ENCODE data around the gene TENM3.

Gene TENM3

GRCh38 chr4:182825003-182825402 is 581.8 kb downstream of the TENM3 start:
- no peaks in the 10 kb centered on the region for H3K36me3 ChIP-seq
- H3K27me3 ChIP-seq, result no peaks in the 10 kb centered on the region
- no peak for DNase-seq
- TF ChIP-seq CTCF (IDR thresholded peaks at IDR 0.05; ENCODE audit: low read depth, low read length), result no peak
- no peaks in the 10 kb centered on the region for H3K4me1 ChIP-seq
- H3K9me3 ChIP-seq, result no peaks in the 10 kb centered on the region
- no peak overlapping the region for H3K4me3 ChIP-seq (ENCODE audit: low read depth, low read length)

DNA sequence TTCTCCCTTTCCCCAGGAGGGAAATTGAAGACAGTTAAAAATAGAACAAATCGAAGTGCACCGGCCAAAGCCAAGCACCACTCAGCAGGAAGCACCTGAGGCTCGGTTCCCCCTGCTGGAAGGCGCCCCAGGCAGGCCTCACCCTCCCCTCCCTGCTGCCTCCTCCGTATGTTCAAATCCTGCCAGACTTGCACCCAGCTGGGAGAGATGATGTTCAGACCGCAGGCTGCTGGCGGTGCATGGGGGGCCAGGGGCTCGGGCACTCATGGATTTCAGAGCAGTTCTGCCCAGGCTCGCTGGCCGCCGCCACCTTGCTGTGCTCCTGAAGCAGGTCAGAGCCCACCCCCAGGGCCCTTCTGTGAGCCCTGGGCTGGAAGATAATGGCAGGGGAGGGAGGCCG is 582.6 kb downstream of the TENM3 start:
- H3K9me3 ChIP-seq, result no peaks in the 10 kb centered on the region
- no peaks in the 10 kb centered on the region for H3K4me1 ChIP-seq
- no peaks in the 10 kb centered on the region for H3K36me3 ChIP-seq
- H3K4me3 ChIP-seq (ENCODE audit: low read depth, low read length), result no peak overlapping the region
- no peak for TF ChIP-seq CTCF (IDR thresholded peaks at IDR 0.05; ENCODE audit: low read depth, low read length)
- no peaks in the 10 kb centered on the region for H3K27me3 ChIP-seq
- DNase-seq, result no peak

GRCh38 chr4:182826391-182826790 is 583.2 kb downstream of the TENM3 start:
- DNase-seq, result no peak
- no peaks in the 10 kb centered on the region; the same call in 1 of the 2 replicates for H3K9me3 ChIP-seq
- TF ChIP-seq CTCF (IDR thresholded peaks at IDR 0.05; ENCODE audit: low read depth, low read length), result no peak
- no peak overlapping the region for H3K4me3 ChIP-seq (ENCODE audit: low read depth, low read length)
- H3K27me3 ChIP-seq, result no peaks in the 10 kb centered on the region
- H3K4me1 ChIP-seq, result no peaks in the 10 kb centered on the region
- H3K36me3 ChIP-seq, result no peaks in the 10 kb centered on the region

DNA sequence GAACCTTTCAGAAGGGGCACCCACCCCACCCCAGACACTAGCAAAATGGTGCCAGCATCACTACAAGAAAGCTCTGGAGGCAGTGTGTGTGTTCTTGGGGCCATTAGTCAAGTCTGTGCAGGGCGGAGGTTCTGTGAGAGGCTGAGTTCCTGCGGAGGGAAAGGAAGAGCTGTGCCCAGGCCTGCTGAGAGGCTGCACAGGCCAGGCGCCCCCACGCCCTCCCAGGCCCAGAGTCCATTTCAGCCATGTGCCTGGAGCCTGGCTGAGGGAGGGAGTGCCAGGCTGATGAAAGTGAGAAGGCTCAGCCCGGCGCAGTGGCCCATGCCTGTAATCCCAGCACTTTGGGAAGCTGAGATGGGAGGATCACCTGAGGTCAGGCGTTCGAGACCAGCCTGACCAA is 584.0 kb downstream of the TENM3 start:
- H3K36me3 ChIP-seq, result no peaks in the 10 kb centered on the region
- H3K4me1 ChIP-seq, result no peaks in the 10 kb centered on the region
- DNase-seq, result no peak
- no peaks in the 10 kb centered on the region; the same call in 1 of the 2 replicates for H3K9me3 ChIP-seq
- H3K27me3 ChIP-seq, result no peaks in the 10 kb centered on the region
- H3K4me3 ChIP-seq (ENCODE audit: low read depth, low read length), result no peak overlapping the region
- TF ChIP-seq CTCF (IDR thresholded peaks at IDR 0.05; ENCODE audit: low read depth, low read length), result no peak

GRCh38 chr4:182827954-182828353 is 584.8 kb downstream of the TENM3 start:
- no peak for DNase-seq
- Histone ChIP-seq H3K4me3 (ENCODE audit: low read depth, low read length) (no peak overlapping the region), H3K27me3 (no peaks in the 10 kb centered on the region), H3K9me3 (no peaks in the 10 kb centered on the region; the same call in 1 of the 2 replicates), H3K4me1 (no peaks in the 10 kb centered on the region), H3K36me3 (no peaks in the 10 kb centered on the region)
- no peak for TF ChIP-seq CTCF (IDR thresholded peaks at IDR 0.05; ENCODE audit: low read depth, low read length)

DNA sequence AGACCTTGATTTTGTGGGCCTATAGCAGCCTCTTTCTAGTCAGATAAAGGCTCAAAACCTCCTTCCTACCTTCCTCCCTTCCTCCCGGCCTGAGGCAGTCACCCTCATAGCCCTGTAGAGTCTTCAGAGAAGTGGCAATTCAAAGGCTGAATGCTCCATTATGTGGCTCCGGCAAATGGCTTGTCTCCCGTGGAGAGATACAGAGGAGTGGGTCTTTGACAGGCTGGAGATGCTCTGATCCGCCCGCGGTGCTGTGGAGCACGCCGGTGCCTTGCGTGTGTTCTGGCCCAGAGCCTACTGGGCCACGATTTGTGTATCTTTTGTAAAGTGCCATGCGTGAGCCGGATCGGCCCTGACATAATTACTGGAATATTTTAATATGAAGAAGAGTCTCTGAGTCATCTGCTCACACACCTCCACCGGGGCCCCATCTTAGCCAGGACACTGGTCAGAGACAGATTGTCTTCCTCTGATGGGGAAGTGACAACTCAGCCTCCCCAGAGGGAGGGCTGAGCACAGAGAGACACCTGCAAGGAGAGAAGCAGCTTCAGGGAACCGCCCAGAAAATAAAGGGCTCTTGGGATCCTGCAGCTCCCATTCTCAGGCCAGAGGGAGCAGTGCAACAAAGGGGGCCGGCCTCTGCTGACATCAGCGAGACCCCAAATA is 585.3 kb downstream of the TENM3 start:
- Histone ChIP-seq H3K9me3 (no peaks in the 10 kb centered on the region; the same call in 1 of the 2 replicates), H3K36me3 (no peaks in the 10 kb centered on the region), H3K27me3 (no peaks in the 10 kb centered on the region), H3K4me1 (no peaks in the 10 kb centered on the region), H3K4me3 (ENCODE audit: low read depth, low read length) (no peak overlapping the region)
- DNase-seq, result no peak
- no peak for TF ChIP-seq CTCF (IDR thresholded peaks at IDR 0.05; ENCODE audit: low read depth, low read length)

All from BE2C (cell line).